Lung (tissue), 12 donors: ENCODE results near the gene ELFN1. TPM values are rescaled to one million over a fixed set of nuclear protein-coding genes. Genes with fewer than 3 reads are reported as not detected.

Experiments
- ATAC-seq: fragments of 200-7000 bp; cut with Tn5 transposase; one replicate; pipeline ENCODE4 v1.9.1; 2020; ENCODE audit warnings: moderate number of reproducible peaks; ENCODE audit not compliant: insufficient read depth, low FRiP score
- DNase-seq, 3 donors: peaks; one replicate each; pipeline ENCODE4 v3.0.0-alpha.2; 2013 to 2017
- H3K27ac ChIP-seq, 2 donors: one replicate each; pipeline ENCODE4 v1.5.1; 2013; ENCODE audit warnings: mild to moderate bottlenecking in 2 of 2, moderate library complexity in 2 of 2, control low read depth in 1 of 2, inconsistent platforms in 1 of 2, low read depth in 1 of 2, low read length in 1 of 2
- H3K27me3 ChIP-seq, 3 donors: one replicate each; pipeline ENCODE4 v1.5.1; 2013; ENCODE audit warnings: low read length in 2 of 3; ENCODE audit not compliant: control insufficient read depth in 3 of 3, insufficient read depth in 3 of 3
- H3K36me3 ChIP-seq, 4 donors: one replicate each; pipeline ENCODE4 v1.5.1; 2013; ENCODE audit warnings: low read length in 4 of 4, mild to moderate bottlenecking in 1 of 4, moderate library complexity in 1 of 4; ENCODE audit not compliant: control insufficient read depth in 4 of 4, insufficient read depth in 4 of 4
- H3K4me1 ChIP-seq, 5 donors: one replicate each; pipeline ENCODE4 v1.5.1; 2013; ENCODE audit warnings: low read length in 5 of 5, mild to moderate bottlenecking in 2 of 5, moderate library complexity in 1 of 5; ENCODE audit not compliant: control insufficient read depth in 5 of 5, insufficient read depth in 5 of 5
- H3K4me3 ChIP-seq: one replicate; pipeline ENCODE4 v1.5.1; 2013; ENCODE audit warnings: mild to moderate bottlenecking, control low read depth, moderate library complexity
- H3K9ac ChIP-seq, 2 donors: one replicate each; pipeline ENCODE4 v1.5.1; 2013; ENCODE audit warnings: low read length in 2 of 2, control low read depth in 1 of 2; ENCODE audit not compliant: insufficient read depth in 1 of 2
- H3K9me3 ChIP-seq, 4 donors: one replicate each; pipeline ENCODE4 v1.5.1; 2013; ENCODE audit warnings: low read length in 3 of 4, mild to moderate bottlenecking in 1 of 4, moderate library complexity in 1 of 4; ENCODE audit not compliant: control insufficient read depth in 4 of 4, insufficient read depth in 3 of 4
- WGBS, 2 donors: extraction: QIAGEN DNeasy Blood & Tissue Kit; methylation state at CpG; one replicate each; pipeline ENCODE4 v1.1.7; 2013; 5-methylcytosine and 5-hydroxymethylcytosine counted together
- polyA plus RNA-seq, 2 donors: library from polyadenylated mRNA; stranded (reverse); fragments of 200-250 nt; gene quantifications; one replicate each; pipeline ENCODE4 v1.2.1, GENCODE V29; 2013
- total RNA-seq, 2 donors: library from RNA; depleted of rRNA in 1 of 2; stranded (reverse); fragments of >200 nt in 1 of 2; gene quantifications; one replicate each; pipeline ENCODE4 v1.2.1, GENCODE V29; 2014 to 2021
- TF ChIP-seq, protein P1 (sequence below): IDR thresholded peaks from 2 replicates; pipeline ENCODE4 v1.5.1; 2012; ENCODE audit warnings: mild to moderate bottlenecking; ENCODE audit errors: control extremely low read depth, extremely low read depth
- donor health status: control.
- donor health status: control.
- donor health status: Bipolar disorder and iron deficiency.
- donor health status: healthy.
- donor health status: DM: yes; HTN: yes; CAD: no.

Gene ELFN1
- total and polyA plus RNA-seq, 4 donors: 0.43 to 1.4 (median 1.0) TPM

- TF ChIP-seq, protein P1, sequence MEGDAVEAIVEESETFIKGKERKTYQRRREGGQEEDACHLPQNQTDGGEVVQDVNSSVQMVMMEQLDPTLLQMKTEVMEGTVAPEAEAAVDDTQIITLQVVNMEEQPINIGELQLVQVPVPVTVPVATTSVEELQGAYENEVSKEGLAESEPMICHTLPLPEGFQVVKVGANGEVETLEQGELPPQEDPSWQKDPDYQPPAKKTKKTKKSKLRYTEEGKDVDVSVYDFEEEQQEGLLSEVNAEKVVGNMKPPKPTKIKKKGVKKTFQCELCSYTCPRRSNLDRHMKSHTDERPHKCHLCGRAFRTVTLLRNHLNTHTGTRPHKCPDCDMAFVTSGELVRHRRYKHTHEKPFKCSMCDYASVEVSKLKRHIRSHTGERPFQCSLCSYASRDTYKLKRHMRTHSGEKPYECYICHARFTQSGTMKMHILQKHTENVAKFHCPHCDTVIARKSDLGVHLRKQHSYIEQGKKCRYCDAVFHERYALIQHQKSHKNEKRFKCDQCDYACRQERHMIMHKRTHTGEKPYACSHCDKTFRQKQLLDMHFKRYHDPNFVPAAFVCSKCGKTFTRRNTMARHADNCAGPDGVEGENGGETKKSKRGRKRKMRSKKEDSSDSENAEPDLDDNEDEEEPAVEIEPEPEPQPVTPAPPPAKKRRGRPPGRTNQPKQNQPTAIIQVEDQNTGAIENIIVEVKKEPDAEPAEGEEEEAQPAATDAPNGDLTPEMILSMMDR: no peak
- no peak overlapping the region for H3K9ac ChIP-seq
- DNase-seq (no peak), ATAC-seq (no peak)
- peaks cover 0 to 12% (median 2%) of the 10 kb centered on the region in 4 donors for H3K36me3 ChIP-seq
- H3K27me3 ChIP-seq: peaks cover 0 to 3% (median 0%) of the 10 kb centered on the region in 3 donors
- H3K4me3 ChIP-seq: no peak overlapping the region
- H3K27ac ChIP-seq: no peak overlapping the region
- peaks cover 0 to 9% (median 7%) of the 10 kb centered on the region in 5 donors for H3K4me1 ChIP-seq
- peaks cover 0 to 13% (median 3%) of the 10 kb centered on the region in 4 donors for H3K9me3 ChIP-seq
- 96 to 97% methylated on average over 10 of the region's 10 CpGs for WGBS, 2 donors
These were observed 39.2 kb downstream of the ELFN1 start for GRCh38 chr7:1709281-1709680.

DNA sequence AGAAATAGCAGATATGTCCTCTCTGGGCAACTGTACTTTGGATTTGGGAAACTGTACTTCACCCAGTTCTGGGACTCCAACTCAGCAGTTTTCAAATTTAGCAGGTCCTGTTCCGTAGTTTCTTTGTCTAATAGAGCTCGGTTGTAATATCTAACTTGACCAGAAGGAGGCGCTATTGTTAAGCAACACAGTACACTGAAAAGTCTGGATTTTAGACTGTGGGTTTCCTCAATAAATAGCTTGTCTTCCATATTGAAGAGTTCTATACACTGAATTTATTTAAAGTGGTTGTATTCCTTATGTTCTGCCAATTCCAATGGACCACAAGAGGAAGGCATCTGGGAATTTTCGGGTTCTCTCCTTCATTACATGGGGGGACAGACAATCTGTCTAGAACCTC lies 39.8 kb downstream of the ELFN1 start:
- peaks cover 0 to 17% (median 3%) of the 10 kb centered on the region in 4 donors for H3K9me3 ChIP-seq
- TF ChIP-seq, protein P1: no peak
- H3K4me1 ChIP-seq: peaks cover 0 to 9% (median 7%) of the 10 kb centered on the region in 5 donors
- H3K4me3 ChIP-seq: no peak overlapping the region
- peaks cover 0 to 16% (median 2%) of the 10 kb centered on the region in 4 donors for H3K36me3 ChIP-seq
- ATAC-seq (no peak), DNase-seq (no peak)
- H3K9ac ChIP-seq: no peak overlapping the region
- H3K27ac ChIP-seq: no peak overlapping the region
- H3K27me3 ChIP-seq: peaks cover 0 to 3% (median 0%) of the 10 kb centered on the region in 3 donors
- WGBS, 2 donors: 87 to 88% methylated on average over 4 of the region's 4 CpGs

DNA sequence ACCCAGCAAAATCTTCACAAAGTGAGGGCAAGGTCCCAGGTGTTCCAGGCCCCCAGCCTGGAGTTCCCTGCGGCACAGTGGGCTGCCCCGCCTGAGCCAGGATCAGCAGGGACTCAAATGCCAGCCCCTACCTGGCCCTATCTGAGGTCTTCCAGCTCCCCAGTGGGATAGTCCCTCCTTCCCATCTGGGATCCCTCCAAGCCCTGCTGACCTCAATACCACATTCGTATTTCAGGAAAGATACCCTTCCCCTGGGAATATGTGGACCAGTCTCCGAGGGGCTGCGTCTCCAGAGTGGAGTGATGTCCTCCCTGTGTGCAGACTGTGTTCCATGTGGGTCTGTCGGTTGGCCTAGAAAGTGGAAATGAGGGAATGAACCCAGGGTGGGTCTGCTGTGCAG lies 40.9 kb downstream of the ELFN1 start:
- Histone ChIP-seq H3K9ac (no peak overlapping the region), H3K27me3 (peaks cover 0 to 3% (median 0%) of the 10 kb centered on the region in 3 donors), H3K9me3 (peaks cover 0 to 20% (median 3%) of the 10 kb centered on the region in 4 donors), H3K4me3 (no peak overlapping the region), H3K27ac (no peak overlapping the region), H3K4me1 (peaks cover 0 to 9% (median 7%) of the 10 kb centered on the region in 5 donors), H3K36me3 (peaks cover 0 to 16% (median 2%) of the 10 kb centered on the region in 4 donors)
- DNase-seq (no peak), ATAC-seq (no peak)
- TF ChIP-seq, protein P1: no peak
- 90 to 94% methylated on average over 6 of the region's 6 CpGs for WGBS, 2 donors

GRCh38 chr7:1712907-1713501 lies 42.9 kb downstream of the ELFN1 start:
- no peak for ATAC-seq
- H3K27ac ChIP-seq: no peak overlapping the region
- peaks cover 0 to 4% (median 0%) of the 10 kb centered on the region in 3 donors for H3K27me3 ChIP-seq
- peaks cover 0 to 16% (median 2%) of the 10 kb centered on the region in 4 donors for H3K36me3 ChIP-seq
- no peak for DNase-seq
- 64 to 68% methylated on average over 18 of the region's 18 CpGs for WGBS, 2 donors
- TF ChIP-seq, protein P1: no peak
- H3K4me1 ChIP-seq: peaks cover 0 to 9% (median 7%) of the 10 kb centered on the region in 5 donors
- peaks cover 0 to 22% (median 3%) of the 10 kb centered on the region in 4 donors for H3K9me3 ChIP-seq
- H3K9ac ChIP-seq: no peak overlapping the region
- H3K4me3 ChIP-seq: no peak overlapping the region
